Ramos (cell line): Measurements from ENCODE around the gene WSCD2.

Experiments
- in situ Hi-C: fragments of 300-500 bp; cut with MboI; formaldehyde crosslinking; loops from one replicate; pipeline ENCODE4 v1.14.3; 2022; ENCODE audit warnings: low sequenced_read_pairs; ENCODE audit not compliant: unreplicated experiment

The WSCD2 gene

DNA sequence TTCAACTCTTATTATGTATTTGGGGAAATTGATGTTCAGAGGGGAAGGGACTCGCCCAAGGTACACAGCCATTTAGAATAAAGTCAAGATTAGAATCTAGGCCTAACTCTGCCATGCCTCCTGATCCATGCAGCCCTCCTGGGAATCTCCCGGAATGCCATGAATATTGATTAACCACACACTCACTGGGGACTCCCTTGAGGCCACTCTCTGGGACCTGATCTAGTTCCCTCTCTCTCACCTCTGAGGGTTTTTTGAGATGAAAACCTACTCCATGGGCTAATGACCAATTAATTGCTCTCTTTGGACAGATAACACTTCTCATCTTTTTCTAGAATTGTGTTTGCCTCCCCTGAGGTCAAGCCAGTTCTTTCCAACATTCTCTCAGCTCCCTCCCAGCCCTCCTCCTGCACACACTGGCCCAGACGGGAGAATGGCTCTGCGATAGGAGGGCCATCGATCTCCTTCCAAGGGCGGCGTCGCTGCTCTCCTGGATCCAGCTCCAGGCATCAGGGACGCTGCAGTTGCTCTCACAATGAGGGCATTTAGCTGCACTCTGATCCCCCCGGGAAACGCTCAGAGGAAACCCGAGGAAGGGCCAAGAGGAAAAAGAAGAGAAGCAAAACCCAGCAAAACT is 22.6 kb downstream of the WSCD2 start:
- in situ Hi-C loops, result no loop called here

DNA sequence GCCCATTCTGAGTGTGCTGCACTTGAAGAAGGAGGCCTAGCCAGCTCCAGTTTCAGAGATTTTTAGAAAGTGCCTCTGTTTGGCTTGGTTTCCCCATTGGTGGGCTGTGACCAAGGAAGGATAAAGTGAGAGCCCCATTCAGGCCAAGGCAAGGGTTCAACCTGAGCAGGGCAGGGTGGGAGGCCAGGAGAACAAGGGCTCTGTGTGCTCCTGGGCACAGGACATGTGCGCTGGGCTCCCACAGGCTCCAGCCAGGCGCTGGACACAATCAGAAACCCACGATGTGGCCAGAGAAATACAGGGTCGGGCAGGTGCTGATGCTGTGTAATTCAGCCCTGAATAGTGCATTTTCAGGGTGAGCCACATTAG is 23.1 kb downstream of the WSCD2 start:
- in situ Hi-C loops, result no loop called here

DNA sequence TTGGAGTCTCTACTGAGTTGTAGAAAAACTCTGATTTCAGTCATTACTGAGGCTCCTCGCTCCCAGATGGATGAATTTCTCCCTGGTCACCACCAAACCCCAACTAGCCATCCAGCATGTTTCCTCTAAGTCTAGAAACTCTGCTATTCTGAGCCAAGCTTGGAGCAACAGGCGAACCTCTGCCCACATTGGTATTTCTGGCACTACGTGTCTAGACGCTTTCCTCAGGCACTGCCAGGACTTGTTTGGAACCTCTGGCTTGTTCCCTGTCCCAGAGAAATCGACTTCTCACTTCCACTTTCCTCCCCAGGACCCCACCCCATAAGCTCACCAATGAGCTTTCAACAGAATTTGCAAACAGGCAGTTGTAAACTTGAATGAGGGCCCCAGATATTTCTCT is 27.6 kb downstream of the WSCD2 start:
- in situ Hi-C loops, result no loop called here

DNA sequence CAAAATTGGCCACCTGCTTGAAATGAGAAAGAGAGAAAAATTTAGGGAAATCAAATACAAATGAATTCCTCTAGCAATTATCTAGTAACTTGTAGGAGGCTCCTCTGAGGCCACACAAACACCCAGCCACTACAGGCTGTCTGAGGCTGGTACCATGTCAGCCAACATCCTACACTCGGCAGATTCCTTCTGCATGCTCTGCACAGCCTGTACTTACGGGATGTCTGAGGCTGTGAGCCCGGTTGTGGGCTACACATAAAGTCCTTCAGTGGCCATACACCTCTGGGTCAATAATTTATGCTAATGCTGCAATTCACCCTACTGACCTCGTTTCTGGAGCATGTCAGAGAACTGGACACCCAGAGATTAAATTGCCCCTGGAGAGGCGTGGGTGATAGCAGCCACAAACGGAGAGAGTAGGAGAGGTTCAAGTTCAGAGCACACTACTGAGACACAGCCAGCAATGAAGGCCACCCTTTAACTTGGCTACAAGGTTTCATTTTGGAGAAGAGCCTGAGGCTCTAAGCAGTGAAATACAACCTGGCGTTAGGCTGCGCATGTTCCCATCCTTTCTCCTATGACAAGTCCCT is 28.9 kb downstream of the WSCD2 start:
- in situ Hi-C loops, result no loop called here

DNA sequence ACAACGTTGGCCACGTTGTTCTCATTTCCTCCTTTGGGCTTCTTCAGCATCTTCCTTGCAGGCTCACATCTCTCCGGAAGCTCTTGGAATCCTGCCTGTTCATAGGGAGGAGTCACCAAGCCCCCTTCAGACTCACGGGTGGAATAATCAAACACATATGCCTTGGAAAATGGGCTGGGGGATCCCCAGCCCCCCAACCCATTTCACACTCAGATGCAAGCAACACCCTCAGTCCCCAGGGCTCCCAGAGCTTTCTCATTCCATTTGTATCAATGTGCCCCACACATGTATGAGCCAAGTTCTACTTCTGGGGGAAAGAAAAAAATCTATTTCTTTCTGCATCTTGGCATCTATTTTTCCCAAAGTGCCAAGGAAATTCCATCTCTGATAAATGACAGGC is 33.1 kb downstream of the WSCD2 start:
- in situ Hi-C loops, result no loop called here

DNA sequence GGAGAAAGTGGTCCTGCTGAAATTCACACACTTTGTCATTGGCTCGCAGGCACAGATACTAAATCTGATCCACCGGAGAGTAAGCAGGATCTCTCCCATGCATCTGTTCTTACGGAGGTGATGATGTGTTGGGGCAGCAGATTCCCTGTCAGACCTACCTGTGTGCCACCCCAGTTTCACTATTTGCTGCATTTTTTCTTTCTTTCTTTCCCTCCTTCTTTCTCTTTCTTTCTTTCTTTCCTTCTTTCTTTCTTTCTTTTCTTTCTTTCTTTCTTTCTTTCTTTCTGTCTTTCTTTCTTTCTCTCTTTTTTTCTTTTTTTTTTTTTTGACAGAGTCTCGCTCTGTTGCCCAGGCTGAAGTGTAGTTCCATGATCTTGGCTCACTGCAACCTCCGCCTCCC is 37.4 kb downstream of the WSCD2 start:
- in situ Hi-C loops, result no loop called here

DNA sequence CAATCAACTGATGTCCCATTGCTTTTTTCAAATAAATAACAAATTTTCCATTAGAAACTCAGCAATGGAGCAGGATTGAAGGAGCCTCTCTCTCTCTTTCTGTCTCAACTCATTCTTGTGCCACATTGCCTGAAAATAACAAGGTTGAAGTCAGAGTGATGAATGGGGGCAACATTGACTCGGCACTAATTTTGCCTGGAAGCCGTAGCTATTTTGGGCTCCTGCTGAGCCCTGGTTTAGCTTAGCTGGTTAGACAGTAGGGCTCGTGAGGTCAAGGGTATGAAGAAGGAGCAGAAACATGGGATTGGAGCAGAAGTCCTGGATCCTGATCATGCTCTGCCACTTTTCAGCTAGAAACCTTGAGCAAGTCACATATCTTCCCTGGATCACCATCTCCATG is 38.9 kb downstream of the WSCD2 start:
- in situ Hi-C loops, result no loop called here

DNA sequence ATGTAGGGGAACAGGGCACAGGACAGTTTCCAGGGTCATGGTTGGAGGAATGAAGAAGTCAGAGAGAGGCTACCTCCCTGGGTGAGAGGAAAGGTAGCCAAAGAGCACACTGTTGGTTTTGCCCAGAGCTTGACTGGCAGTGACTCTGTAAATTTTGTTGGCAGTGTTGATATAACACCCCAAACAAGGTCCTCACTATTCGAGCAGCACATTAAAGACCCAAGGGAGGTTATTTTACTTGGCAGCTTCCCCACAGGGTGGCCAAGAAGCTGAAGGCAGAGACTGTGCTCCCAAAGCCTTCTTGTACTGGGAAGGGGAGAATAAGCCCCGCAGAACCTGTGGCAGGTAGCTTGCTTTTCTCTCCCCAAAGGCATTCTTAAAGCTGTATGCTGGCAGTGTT is 40.6 kb downstream of the WSCD2 start:
- in situ Hi-C loops, result no loop called here

DNA sequence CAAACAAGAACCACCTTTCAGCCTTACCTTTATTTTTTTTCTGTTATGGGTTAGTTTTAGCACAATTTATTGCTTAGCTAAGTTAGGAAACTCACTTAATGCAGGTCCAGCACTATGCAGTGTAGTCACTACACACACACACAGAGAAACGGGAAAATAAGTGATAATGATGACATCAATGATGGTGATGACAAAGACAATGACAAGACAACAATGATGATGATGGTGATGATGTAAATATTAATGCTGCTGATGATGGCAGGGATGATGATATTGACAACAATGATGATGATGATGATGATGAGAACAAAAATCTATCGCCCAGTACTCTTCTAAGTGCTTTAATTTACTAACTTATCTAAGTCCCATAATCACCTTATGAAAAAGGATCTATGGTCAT is 41.1 kb downstream of the WSCD2 start:
- in situ Hi-C loops, result no loop called here

DNA sequence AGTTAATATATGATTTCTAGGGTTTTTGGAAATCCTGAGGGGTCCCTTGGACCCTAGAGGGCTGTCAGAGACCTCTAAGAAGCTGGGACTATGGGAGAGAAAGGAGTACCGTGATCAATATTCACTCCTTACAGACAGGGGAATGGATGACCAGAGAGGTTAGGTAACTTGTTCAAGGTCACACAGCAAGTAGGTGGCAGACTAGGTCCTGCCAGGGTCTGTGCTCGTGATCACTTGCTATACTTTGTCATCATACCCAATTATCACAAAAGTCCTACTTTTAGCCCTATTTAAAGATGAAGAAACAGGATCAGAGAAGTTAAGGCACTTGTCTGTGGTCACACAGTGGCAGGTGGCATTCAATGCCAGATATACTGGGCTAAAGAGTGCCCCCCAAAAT is 42.9 kb downstream of the WSCD2 start:
- in situ Hi-C loops, result no loop called here

DNA sequence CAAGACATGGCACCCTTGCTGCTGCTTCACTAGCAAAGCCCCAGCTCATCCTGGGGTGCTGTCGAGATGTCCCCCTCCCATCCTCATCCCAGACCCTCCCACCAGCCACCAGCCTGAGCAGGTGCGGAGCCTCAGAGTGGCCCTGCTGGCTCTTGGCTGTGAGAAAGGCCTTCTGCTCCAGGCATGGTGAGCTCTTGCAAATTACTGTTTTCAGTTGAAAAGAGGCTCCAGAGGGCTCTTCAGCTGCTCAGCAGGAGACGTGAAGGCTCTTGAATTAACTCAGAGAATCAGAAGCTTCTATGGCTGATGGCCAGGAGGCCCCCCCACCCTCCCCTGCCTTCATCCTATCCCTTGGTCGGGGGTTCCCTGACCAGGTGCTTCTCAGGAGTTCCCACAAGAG is 44.1 kb downstream of the WSCD2 start:
- in situ Hi-C loops, result no loop called here

DNA sequence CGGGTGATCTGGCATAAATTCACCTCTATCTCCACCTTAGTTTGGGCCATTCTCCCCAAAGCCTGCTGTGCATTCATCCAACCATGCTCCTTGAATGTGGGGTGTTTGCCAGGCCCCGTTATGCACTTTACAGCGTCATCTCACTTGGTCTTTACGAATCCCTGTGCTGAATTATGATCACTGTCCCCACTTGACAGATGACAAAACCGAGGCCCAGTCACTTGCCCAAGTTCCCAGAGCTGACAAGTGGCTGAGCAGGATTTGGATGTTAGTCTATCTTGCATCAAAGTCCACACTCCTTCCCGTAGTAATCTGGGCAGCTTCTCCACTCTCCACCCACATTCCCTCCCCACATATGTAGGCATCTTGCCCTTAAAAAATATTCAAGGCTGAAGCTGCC is 44.8 kb downstream of the WSCD2 start:
- in situ Hi-C loops, result no loop called here

DNA sequence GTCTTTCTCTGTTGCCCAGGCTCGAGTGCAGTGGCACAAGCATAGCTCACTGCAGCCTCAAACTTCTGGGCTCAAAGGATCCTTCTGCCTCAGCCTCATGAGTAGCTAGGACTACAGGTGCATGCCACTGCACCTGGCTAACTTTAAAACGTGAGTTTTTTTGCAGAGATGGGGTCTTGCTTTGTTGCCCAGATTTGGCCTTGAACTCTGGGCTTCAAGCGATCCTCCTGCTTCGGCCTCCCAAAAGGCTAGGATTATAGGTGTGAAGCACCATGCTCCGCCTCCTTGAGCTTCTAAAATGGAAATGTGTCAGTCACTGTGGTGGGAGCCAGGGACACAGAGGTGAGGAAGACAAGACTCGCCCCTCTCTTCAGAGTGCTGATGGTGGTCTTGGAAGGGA is 45.6 kb downstream of the WSCD2 start:
- in situ Hi-C loops, result no loop called here

DNA sequence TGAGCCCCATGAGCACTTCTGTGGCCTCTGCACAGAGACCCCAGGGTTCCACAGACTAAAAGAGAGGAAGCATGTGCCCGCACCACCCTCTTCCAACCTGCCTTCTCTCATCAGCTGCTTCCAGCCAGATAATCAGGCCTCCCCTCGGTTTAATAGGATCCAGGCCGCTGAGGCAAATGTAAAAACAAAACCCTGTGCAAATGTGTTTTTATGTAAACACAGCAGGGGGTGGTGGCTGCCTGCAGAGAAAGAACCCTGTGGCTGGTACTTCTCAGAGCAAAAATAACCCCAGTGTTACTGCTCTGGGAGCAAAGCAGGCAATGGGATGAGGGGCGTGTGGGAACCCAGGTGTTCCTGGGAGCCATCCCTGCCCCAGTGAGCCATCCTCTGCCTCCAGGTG is 46.2 kb downstream of the WSCD2 start:
- in situ Hi-C loops, result no loop called here

DNA sequence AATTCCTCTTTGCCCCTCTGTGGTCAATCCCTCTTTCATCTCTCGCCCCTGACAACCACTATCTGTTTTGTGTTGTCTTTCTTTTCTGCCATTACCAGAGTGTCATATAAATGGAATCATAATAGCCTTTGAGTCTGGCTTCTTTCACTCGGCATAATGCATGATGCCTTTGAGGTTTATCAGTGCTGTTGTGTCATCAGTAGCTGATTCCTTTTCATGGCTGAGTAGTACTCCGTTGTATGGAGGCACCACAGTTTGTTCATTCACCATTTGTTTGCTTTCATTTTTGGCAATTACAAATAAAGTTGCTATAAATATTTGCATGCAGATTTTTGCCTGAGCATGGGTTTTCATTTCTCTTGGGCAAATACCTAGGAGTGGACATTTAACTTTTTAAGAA is 47.2 kb downstream of the WSCD2 start:
- in situ Hi-C loops, result no loop called here

DNA sequence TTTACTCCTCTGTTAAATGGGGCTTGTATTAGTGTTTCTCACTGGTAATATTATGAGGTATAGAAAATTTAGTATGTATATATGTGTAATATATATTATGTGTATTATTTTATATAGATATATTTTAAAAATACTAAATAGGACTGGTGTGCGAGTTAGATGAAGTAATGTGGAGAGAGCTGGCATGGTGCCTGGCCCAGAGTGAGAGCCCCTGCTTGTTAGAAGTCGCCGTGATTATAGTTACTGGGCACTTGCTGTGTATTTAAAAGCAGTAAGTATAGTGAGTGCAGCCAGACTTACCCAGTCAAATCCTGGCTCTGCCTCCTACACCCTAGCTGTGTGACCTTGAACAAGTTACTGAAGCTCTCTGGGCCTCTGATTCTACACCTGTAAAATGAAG is 48.0 kb downstream of the WSCD2 start:
- in situ Hi-C loops, result no loop called here

DNA sequence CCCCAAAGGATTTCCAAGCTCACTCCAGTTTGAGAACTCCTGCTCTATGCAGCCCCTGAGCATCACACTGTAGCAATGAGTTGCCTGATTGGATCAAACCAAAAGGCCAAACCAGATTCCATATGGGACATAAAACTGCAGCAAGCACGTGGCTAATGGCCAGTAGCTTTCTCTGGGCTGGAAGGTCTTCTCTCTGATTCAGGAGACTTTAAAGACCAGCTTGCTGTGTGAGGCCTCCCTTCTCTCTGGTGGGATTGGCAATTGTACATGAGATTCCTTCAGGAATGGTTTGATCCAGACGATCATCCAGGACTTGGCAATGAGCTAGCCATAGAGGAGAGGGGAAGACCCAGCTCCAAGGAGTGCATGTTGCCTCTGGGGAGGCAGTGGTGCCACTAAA is 50.2 kb downstream of the WSCD2 start:
- in situ Hi-C loops, result no loop called here

DNA sequence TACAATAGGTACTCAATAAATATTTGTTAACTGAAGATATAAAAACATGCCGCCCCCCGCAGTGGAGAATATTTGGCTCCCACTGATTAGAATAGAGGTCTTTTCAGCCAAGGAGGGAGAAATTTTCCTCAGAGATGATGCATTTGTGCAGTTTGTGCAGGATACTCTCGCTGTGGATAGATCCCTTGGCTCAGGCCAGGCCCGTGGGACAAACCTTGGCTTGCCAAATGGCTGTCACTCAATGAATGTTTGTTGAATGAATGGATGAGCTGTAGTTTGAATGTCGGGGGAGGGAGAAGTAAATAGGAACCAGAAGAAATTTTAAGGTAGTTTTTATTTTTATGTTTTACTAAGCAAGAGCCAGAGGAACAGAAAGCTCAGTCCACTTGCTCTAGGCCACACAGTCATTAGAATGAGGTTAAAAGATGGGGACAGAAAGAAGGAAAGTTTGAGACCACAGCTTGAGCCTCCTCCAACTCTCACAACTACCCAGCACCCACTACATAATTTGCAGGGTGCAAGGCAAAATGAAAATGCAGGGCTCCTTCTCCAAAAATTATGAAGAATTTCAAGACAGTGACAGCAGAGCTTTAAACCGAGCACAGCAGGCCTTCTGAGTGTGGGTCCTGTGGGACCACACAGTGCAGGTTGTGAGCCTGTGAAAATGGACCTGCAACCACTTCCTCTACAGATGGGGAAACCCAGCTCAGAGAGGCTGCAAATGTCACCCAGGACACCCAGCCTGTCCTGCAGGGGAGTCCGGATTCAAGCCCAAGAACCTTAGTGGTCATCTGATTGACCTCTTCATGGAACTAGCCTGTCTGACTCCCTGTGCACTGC is 51.4 kb downstream of the WSCD2 start:
- in situ Hi-C loops, result no loop called here

DNA sequence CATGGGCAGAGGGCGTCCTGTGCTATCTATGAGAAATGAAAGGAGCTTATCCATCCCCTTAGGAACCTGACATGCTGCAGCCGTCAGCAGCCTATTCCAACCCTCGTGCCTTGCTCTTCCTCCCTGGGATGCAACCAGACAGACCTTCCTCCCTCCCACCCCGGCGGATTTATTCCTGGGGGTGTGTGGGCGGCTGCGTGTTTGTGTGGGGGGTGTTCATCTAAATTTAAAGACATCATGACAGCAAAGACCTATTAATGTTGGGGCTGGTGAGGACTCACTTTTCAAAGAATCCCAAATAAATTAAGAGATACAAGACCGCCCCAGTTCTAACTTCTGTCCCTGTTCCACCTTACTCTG is 52.0 kb downstream of the WSCD2 start:
- in situ Hi-C loops, result no loop called here

DNA sequence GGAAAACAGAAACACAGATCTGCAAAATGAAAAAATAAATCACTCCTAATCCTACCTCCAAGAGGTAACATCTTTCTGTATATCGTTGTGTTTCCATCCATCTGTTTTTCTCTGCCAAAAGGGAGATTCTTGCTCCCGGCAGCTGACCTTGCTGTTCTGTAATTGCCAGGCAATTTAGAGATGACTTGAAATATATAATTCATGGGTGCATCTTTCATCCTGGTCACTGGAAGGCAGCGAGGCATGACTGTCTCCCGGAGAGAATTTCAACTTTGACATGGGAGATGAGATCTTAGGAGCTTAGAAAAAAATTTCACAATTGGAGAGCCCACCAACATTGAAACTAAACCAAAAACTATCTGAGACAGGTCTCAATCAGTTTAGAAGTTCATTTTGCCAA is 53.0 kb downstream of the WSCD2 start:
- in situ Hi-C loops, result no loop called here

DNA sequence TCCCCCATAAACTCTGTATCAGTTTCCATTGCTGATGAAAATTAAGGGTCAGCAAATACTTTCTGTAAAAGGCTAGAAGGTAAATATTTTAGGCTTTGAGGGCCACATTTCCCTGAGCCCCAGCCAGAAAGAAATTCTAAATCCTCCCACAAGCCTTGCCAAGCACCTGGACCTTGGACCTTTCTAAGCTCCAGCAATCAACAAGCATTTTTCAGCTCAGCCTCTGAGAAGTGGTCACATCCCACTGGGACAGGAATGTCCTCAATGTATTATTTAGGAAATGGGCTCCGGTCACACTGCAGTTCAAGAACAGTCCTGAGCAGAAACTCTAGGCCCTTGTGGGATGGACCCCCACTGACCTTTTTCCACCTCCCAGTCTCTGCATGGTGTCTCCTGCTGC is 55.9 kb downstream of the WSCD2 start:
- in situ Hi-C loops, result no loop called here

DNA sequence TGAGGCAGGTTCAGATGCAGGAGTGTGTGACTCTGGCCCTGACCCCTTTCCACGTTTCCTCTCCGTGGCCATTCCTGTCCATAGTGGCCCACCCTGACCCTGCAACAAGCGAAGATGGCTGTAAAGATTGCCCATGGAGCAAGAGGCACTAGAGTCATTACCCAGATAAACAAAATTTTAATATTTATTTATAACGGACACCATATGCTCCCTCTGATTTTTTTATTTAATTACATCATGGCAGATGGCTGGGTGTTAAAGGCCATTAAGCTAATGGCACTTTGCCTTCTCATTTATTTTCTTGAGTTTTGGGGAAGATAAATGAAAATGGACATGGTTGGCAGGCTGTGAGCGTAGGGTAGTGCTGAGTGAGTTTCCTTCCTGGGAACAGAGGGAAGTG is 58.7 kb downstream of the WSCD2 start:
- in situ Hi-C loops, result no loop called here
